ENCODE results near the gene C11orf24.

GRCh38 chr11:68267881-68268240 lies 3.9 kb downstream of the C11orf24 start:
- TF ChIP-seq POLR2AphosphoS5 (IDR thresholded peaks at IDR 0.05; ENCODE audit: low read depth, low read length) (no peak), CTCF (IDR thresholded peaks at IDR 0.05) (no peak), JUND (IDR thresholded peaks at IDR 0.05) (no peak), RAD21 (IDR thresholded peaks at IDR 0.05; ENCODE audit: low read length) (no peak), IRF3 (IDR thresholded peaks at IDR 0.05; ENCODE audit: low read depth, low read length) (no peak), MAX (IDR thresholded peaks at IDR 0.05; ENCODE audit: low read depth) (no peak)

All from SK-N-SH (cell line).